ENCODE data around the gene LHX4.

LHX4 gene

GRCh38 chr1:180272395-180272794 lies 42.3 kb downstream of the LHX4 start:
- DNase-seq (ENCODE audit: low read depth): no peak

GRCh38 chr1:180273066-180273465 lies 43.0 kb downstream of the LHX4 start:
- DNase-seq (ENCODE audit: low read depth): no peak

GRCh38 chr1:180274221-180274620 lies 44.2 kb downstream of the LHX4 start:
- no peak for DNase-seq (ENCODE audit: low read depth)

GRCh38 chr1:180275726-180276125 lies 45.7 kb downstream of the LHX4 start:
- no peak for DNase-seq (ENCODE audit: low read depth)

- DNase-seq (ENCODE audit: low read depth): no peak
Observed at GRCh38 chr1:180277476-180278193, 47.6 kb downstream of the LHX4 start.

GRCh38 chr1:180278194-180278515 lies 48.1 kb downstream of the LHX4 start:
- DNase-seq (ENCODE audit: low read depth): no peak

GRCh38 chr1:180278596-180279395 lies 48.7 kb downstream of the LHX4 start:
- DNase-seq (ENCODE audit: low read depth): no peak

- no peak for DNase-seq (ENCODE audit: low read depth)
Observed at GRCh38 chr1:180279651-180280050, 49.6 kb downstream of the LHX4 start.

GRCh38 chr1:180280617-180281016 lies 50.6 kb downstream of the LHX4 start:
- DNase-seq (ENCODE audit: low read depth): no peak

- DNase-seq (ENCODE audit: low read depth): no peak
Observed at GRCh38 chr1:180281490-180281889, 51.4 kb downstream of the LHX4 start.

- DNase-seq (ENCODE audit: low read depth): no peak
Observed at GRCh38 chr1:180282401-180283044, 52.5 kb downstream of the LHX4 start.

- no peak for DNase-seq (ENCODE audit: low read depth)
Observed at GRCh38 chr1:180283098-180283497, 53.0 kb downstream of the LHX4 start.

GRCh38 chr1:180286417-180286816 lies 56.4 kb downstream of the LHX4 start:
- no peak for DNase-seq (ENCODE audit: low read depth)

- DNase-seq (ENCODE audit: low read depth): no peak
Observed at GRCh38 chr1:180287988-180288705, 58.1 kb downstream of the LHX4 start.

- no peak for DNase-seq (ENCODE audit: low read depth)
Observed at GRCh38 chr1:180288940-180289339, 58.9 kb downstream of the LHX4 start.

- DNase-seq (ENCODE audit: low read depth): no peak
Observed at GRCh38 chr1:180290265-180291001, 60.4 kb downstream of the LHX4 start.

GRCh38 chr1:180291004-180291403 lies 60.9 kb downstream of the LHX4 start:
- no peak for DNase-seq (ENCODE audit: low read depth)

- no peak for DNase-seq (ENCODE audit: low read depth)
Observed at GRCh38 chr1:180294711-180295110, 64.6 kb downstream of the LHX4 start.

- no peak for DNase-seq (ENCODE audit: low read depth)
Observed at GRCh38 chr1:180295999-180296398, 65.9 kb downstream of the LHX4 start.

- DNase-seq (ENCODE audit: low read depth): no peak
Observed at GRCh38 chr1:180299479-180300221, 69.6 kb downstream of the LHX4 start.

GRCh38 chr1:180301135-180301742 lies 71.2 kb downstream of the LHX4 start:
- DNase-seq (ENCODE audit: low read depth): peak; percentile 65

All from ELR (cell line).